Suprapubic skin (tissue), 3 donors: ENCODE data around the gene SLC29A3.

ENCODE experiments used
- POLR2A ChIP-seq, 2 donors: fragments of 450-650 bp; IDR thresholded peaks; one replicate each; pipeline ENCODE4 v1.6.1; 2017; ENCODE audit warnings: antibody characterized with exemption in 2 of 2, mild to moderate bottlenecking in 2 of 2, moderate library complexity in 2 of 2
- TF ChIP-seq, protein P1 (sequence below), 2 donors: fragments of 200-600 bp in 1 of 2; fragments of 450-650 bp in 1 of 2; sonication (generic) in 1 of 2; IDR thresholded peaks; one replicate each; pipeline ENCODE4 v1.5.1; 2016 to 2019; ENCODE audit warnings: antibody characterized with exemption in 2 of 2, mild to moderate bottlenecking in 1 of 2, moderate library complexity in 1 of 2

DNA sequence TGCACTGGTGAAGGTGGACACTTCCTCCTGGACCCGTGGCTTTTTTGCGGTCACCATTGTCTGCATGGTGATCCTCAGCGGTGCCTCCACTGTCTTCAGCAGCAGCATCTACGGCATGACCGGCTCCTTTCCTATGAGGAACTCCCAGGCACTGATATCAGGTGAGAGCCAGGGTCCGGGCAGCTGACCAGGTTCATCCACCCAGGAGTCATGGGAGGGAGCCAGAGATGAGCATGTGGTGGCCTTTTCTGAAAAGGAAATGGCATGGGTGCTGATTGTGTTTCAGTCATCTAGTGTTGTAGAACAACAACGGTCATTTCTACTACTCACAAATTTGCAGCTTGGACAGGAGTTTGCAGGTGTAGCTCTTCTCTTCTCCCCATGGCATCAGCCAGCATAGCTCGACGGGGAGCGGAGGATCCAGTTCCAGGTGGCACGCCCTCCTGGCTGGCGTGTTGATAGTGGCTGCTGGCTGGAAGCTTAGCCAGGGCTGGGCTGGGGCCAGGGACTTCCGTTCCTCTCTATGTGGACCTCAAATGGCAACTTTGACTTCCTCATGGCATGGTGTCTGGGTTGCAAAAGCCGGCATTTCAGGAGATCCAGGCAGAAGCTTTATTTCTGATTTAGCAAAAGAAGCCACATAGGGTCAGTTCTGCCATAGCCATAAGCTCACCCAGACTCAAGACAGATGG lies 32.7 kb downstream of the SLC29A3 start:
- TF ChIP-seq, protein P1, sequence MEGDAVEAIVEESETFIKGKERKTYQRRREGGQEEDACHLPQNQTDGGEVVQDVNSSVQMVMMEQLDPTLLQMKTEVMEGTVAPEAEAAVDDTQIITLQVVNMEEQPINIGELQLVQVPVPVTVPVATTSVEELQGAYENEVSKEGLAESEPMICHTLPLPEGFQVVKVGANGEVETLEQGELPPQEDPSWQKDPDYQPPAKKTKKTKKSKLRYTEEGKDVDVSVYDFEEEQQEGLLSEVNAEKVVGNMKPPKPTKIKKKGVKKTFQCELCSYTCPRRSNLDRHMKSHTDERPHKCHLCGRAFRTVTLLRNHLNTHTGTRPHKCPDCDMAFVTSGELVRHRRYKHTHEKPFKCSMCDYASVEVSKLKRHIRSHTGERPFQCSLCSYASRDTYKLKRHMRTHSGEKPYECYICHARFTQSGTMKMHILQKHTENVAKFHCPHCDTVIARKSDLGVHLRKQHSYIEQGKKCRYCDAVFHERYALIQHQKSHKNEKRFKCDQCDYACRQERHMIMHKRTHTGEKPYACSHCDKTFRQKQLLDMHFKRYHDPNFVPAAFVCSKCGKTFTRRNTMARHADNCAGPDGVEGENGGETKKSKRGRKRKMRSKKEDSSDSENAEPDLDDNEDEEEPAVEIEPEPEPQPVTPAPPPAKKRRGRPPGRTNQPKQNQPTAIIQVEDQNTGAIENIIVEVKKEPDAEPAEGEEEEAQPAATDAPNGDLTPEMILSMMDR (IDR thresholded peaks at IDR 0.05) = no peak
- TF ChIP-seq POLR2A (IDR thresholded peaks at IDR 0.05) = no peak
